Loucy (cell line): Measurements from ENCODE around the gene SNRNP70.

Experiments used
- H2AFZ ChIP-seq: fragments of 200-600 bp; sonication (generic); 2 replicates; pipeline ENCODE4 v1.6.0; 2016; ENCODE audit warnings: antibody characterized with exemption, mild to moderate bottlenecking, low read length, moderate library complexity
- H3F3A ChIP-seq: fragments of 200-600 bp; 2 replicates; pipeline ENCODE4 v1.6.0; 2016; ENCODE audit warnings: antibody characterized with exemption, low read depth, mild to moderate bottlenecking
- H3K27me3 ChIP-seq: fragments of 200-600 bp; sonication (generic); 2 replicates; pipeline ENCODE4 v1.6.1; 2014; ENCODE audit warnings: low read length, mild to moderate bottlenecking; ENCODE audit not compliant: insufficient read depth, poor library complexity, severe bottlenecking
- H3K36me3 ChIP-seq: fragments of 200-600 bp; sonication (generic); 2 replicates; pipeline ENCODE4 v1.6.1; 2016; ENCODE audit warnings: low read length; ENCODE audit not compliant: insufficient read depth
- H3K4me1 ChIP-seq: fragments of 200-600 bp; sonication (generic); 2 replicates; pipeline ENCODE4 v1.5.1; 2014; ENCODE audit warnings: low read length, mild to moderate bottlenecking; ENCODE audit not compliant: insufficient read depth, poor library complexity, severe bottlenecking
- H3K4me2 ChIP-seq: fragments of 200-600 bp; sonication (generic); 2 replicates; pipeline ENCODE4 v1.6.0; 2014; ENCODE audit warnings: antibody characterized with exemption, low read length, low read depth, mild to moderate bottlenecking; ENCODE audit not compliant: poor library complexity, severe bottlenecking
- H3K4me3 ChIP-seq: fragments of 200-600 bp; sonication (generic); 2 replicates; pipeline ENCODE4 v1.5.1; 2014; ENCODE audit warnings: low read length, mild to moderate bottlenecking, mixed read lengths; ENCODE audit not compliant: poor library complexity, severe bottlenecking
- H3K79me2 ChIP-seq: fragments of 200-600 bp; sonication (generic); 2 replicates; pipeline ENCODE4 v1.6.1; 2014; ENCODE audit warnings: low read length; ENCODE audit not compliant: insufficient read depth
- H3K9ac ChIP-seq: fragments of 200-600 bp; sonication (generic); 2 replicates; pipeline ENCODE4 v1.6.0; 2014; ENCODE audit warnings: mild to moderate bottlenecking, low read depth, low read length, moderate library complexity; ENCODE audit not compliant: poor library complexity, severe bottlenecking
- H3K9me2 ChIP-seq: fragments of 200-600 bp; sonication (generic); replicated peaks from 2 replicates; pipeline ENCODE4 v1.6.1; 2016; ENCODE audit warnings: low read depth, low read length, mixed read lengths
- H3K9me3 ChIP-seq: fragments of 200-600 bp; sonication (generic); 2 replicates; pipeline ENCODE4 v1.6.1; 2014; ENCODE audit warnings: mild to moderate bottlenecking, antibody characterized with exemption, low read length, low read depth; ENCODE audit not compliant: insufficient read depth
- H4K20me1 ChIP-seq: fragments of 200-600 bp; sonication (generic); 2 replicates; pipeline ENCODE4 v1.6.0; 2014; ENCODE audit warnings: antibody characterized with exemption, low read length, mild to moderate bottlenecking; ENCODE audit not compliant: insufficient read depth, poor library complexity, severe bottlenecking
- CTCF ChIP-seq: fragments of 200-600 bp; sonication (generic); conservative IDR thresholded peaks from 2 replicates; pipeline ENCODE4 v1.5.1; 2014; ENCODE audit warnings: mild to moderate bottlenecking, antibody characterized with exemption, low read length
- EZH2phosphoT487 ChIP-seq: fragments of 200-600 bp; IDR thresholded peaks from 2 replicates; pipeline ENCODE4 v1.6.1; 2018; ENCODE audit warnings: antibody characterized with exemption, mild to moderate bottlenecking, moderate library complexity, borderline replicate concordance

The SNRNP70 gene

GRCh38 chr19:49130325-49130724, 45.1 kb downstream of the SNRNP70 start:
- Histone ChIP-seq H3K4me2 (no peak overlapping the region), H3K79me2 (no peaks in the 10 kb centered on the region), H3K9me3 (no peaks in the 10 kb centered on the region), H3K36me3 (no peaks in the 10 kb centered on the region), H3K9me2 (no peaks in the 10 kb centered on the region), H3K27me3 (no peaks in the 10 kb centered on the region), H3K4me3 (no peak overlapping the region), H3F3A (no peaks in the 10 kb centered on the region), H3K4me1 (peaks cover 9% of the 10 kb centered on the region), H2AFZ (no peak overlapping the region), H4K20me1 (no peaks in the 10 kb centered on the region), H3K9ac (no peak overlapping the region)
- TF ChIP-seq CTCF (no peak), EZH2phosphoT487 (no peak)

GRCh38 chr19:49132974-49133609, 47.8 kb downstream of the SNRNP70 start:
- Histone ChIP-seq H3K9me2 (no peaks in the 10 kb centered on the region), H3K36me3 (no peaks in the 10 kb centered on the region), H2AFZ (no peak overlapping the region), H3K9ac (no peak overlapping the region), H3K27me3 (no peaks in the 10 kb centered on the region), H3K4me1 (peaks cover 6% of the 10 kb centered on the region), H3K9me3 (no peaks in the 10 kb centered on the region), H3F3A (no peaks in the 10 kb centered on the region), H3K79me2 (no peaks in the 10 kb centered on the region), H3K4me3 (no peak overlapping the region), H3K4me2 (no peak overlapping the region), H4K20me1 (no peaks in the 10 kb centered on the region)
- TF ChIP-seq EZH2phosphoT487 (no peak), CTCF (no peak)

GRCh38 chr19:49133621-49134454, 48.6 kb downstream of the SNRNP70 start:
- TF ChIP-seq EZH2phosphoT487 (no peak), CTCF (no peak)
- Histone ChIP-seq H3K9me3 (no peaks in the 10 kb centered on the region), H2AFZ (no peak overlapping the region), H3K36me3 (no peaks in the 10 kb centered on the region), H3K79me2 (no peaks in the 10 kb centered on the region), H3K9ac (no peak overlapping the region), H3F3A (no peaks in the 10 kb centered on the region), H3K4me1 (peaks cover 2% of the 10 kb centered on the region), H4K20me1 (no peaks in the 10 kb centered on the region), H3K9me2 (no peaks in the 10 kb centered on the region), H3K4me2 (no peak overlapping the region), H3K27me3 (no peaks in the 10 kb centered on the region), H3K4me3 (no peak overlapping the region)
